ENCODE results near the gene PDLIM4. TPM values are rescaled to one million over a fixed set of nuclear protein-coding genes. Genes with fewer than 3 reads are reported as not detected.

The PDLIM4 gene
- 10 to 100 TPM in 4 of 6 experiments, 1 to 10 TPM in 2; 2.5 to 26.4 (median 23.7) TPM for total RNA-seq (2021; fragmentation: NEBNext Ultra II Directional; extraction: Animal tissue kit (Norgen Biotek cat#: 25700))
- long read RNA-seq, transcript PDLIM4-201 (7 exons, 2,282 nt): major isoform, 6 of 7 reads
- long read RNA-seq, partial matches to known transcripts: 0 of 7 reads
- long read RNA-seq, other reads (novel, unspliced or antisense): 1 of 7 reads

- TF ChIP-seq CTCF (IDR thresholded peaks at IDR 0.05): no peak
- peak within 1 kb of the TSS; percentile 58 for H3K4me3 Mint-ChIP-seq
- no peak for DNase-seq
- peaks cover 41% of the 10 kb centered on the region for H3K4me1 Mint-ChIP-seq (ENCODE audit: low read depth)
- peak within 1 kb of the TSS; percentile 78 for H3K27ac Mint-ChIP-seq
- no peaks in the 10 kb centered on the region for H3K36me3 Mint-ChIP-seq (ENCODE audit: low read depth)
- no peaks in the 10 kb centered on the region for H3K9me3 Mint-ChIP-seq
- H3K27me3 Mint-ChIP-seq (ENCODE audit: insufficient read depth): peaks cover 7% of the 10 kb centered on the region
Measured at GRCh38 chr5:132257131-132258101, at the start of gene PDLIM4. Gene PDLIM4 (plus strand): TSS chr5:132257696. CDS start chr5:132257735, 39 bp downstream.

- Mint-ChIP-seq H3K27ac (no peak overlapping the region), H3K4me3 (no peak overlapping the region), H3K27me3 (ENCODE audit: insufficient read depth) (no peaks in the 10 kb centered on the region), H3K36me3 (ENCODE audit: low read depth) (peaks cover 49% of the 10 kb centered on the region), H3K4me1 (ENCODE audit: low read depth) (peaks cover 33% of the 10 kb centered on the region), H3K9me3 (no peaks in the 10 kb centered on the region)
- no peak for TF ChIP-seq CTCF (IDR thresholded peaks at IDR 0.05)
- DNase-seq: no peak
Measured at GRCh38 chr5:132207778-132208177, 49.7 kb upstream of the PDLIM4 start.

GRCh38 chr5:132209131-132209530 is 48.4 kb upstream of the PDLIM4 start:
- Mint-ChIP-seq H3K27me3 (ENCODE audit: insufficient read depth) (no peaks in the 10 kb centered on the region), H3K36me3 (ENCODE audit: low read depth) (peaks cover 36% of the 10 kb centered on the region), H3K4me1 (ENCODE audit: low read depth) (peaks cover 19% of the 10 kb centered on the region), H3K27ac (peak overlapping the region; percentile 30; the same call in 1 of the 2 replicates), H3K4me3 (no peak overlapping the region), H3K9me3 (no peaks in the 10 kb centered on the region)
- no peak for TF ChIP-seq CTCF (IDR thresholded peaks at IDR 0.05)
- peak; percentile 31 for DNase-seq

GRCh38 chr5:132209901-132210545 is 47.5 kb upstream of the PDLIM4 start:
- peaks cover 14% of the 10 kb centered on the region for H3K4me1 Mint-ChIP-seq (ENCODE audit: low read depth)
- no peak overlapping the region for H3K4me3 Mint-ChIP-seq

More at GRCh38 chr5:132209901-132210545, 47.5 kb upstream of the PDLIM4 start:
- no peak for DNase-seq
- no peak for TF ChIP-seq CTCF (IDR thresholded peaks at IDR 0.05)
- Mint-ChIP-seq H3K36me3 (ENCODE audit: low read depth) (peaks cover 27% of the 10 kb centered on the region), H3K27ac (no peak overlapping the region), H3K27me3 (ENCODE audit: insufficient read depth) (no peaks in the 10 kb centered on the region), H3K9me3 (no peaks in the 10 kb centered on the region)

All from HFFc6 (cell line).